ENCODE measurements around the gene IRX2. TPM values are rescaled to one million over a fixed set of nuclear protein-coding genes. Genes with fewer than 3 reads are reported as not detected.

The IRX2 gene
- total and polyA plus RNA-seq, 10 of the 15 experiments (the other 5 are each of a cell fraction or from before 2014, with no cell fraction given), result not detected

GRCh38 chr5:2699231-2699630 lies 52.2 kb downstream of the IRX2 start:
- no peak for DNase-seq (ENCODE audit: low read depth, low spot score)
- no peaks in the 10 kb centered on the region for H4K20me1 ChIP-seq (ENCODE audit: control insufficient read depth, insufficient read depth)
- ATAC-seq, result no peak
- no peak for FAIRE-seq
- 12% methylated on average over 8 of the region's 8 CpGs for WGBS (ENCODE audit: insufficient coverage, insufficient replicate concordance, low lambda C conversion rate, missing lambda C conversion rate)
- no peaks in the 10 kb centered on the region for H3K36me3 ChIP-seq (ENCODE audit: control insufficient read depth in 2 of 2, insufficient read depth in 2 of 2, low read length in 1 of 2)
- H2AFZ ChIP-seq (ENCODE audit: control insufficient read depth, low read depth, low read length), result no peak overlapping the region
- no peak overlapping the region for H3K4me3 ChIP-seq
- RAD21 ChIA-PET (ENCODE audit: unreplicated experiment), result no interaction called here
- H3K9ac ChIP-seq (ENCODE audit: control insufficient read depth, insufficient read depth, low read length), result no peak overlapping the region
- in situ Hi-C loops (cut with MboI), result no loop called here
- no peaks in the 10 kb centered on the region for H3K27me3 ChIP-seq (replicated peaks in 1 of 2; ENCODE audit: control insufficient read depth in 2 of 2, insufficient read depth in 2 of 2, low read length in 1 of 2)
- no TSS peak for BruUV-seq (replicated peaks)
- H3K27ac ChIP-seq (ENCODE audit: control insufficient read depth, insufficient read depth), result no peak overlapping the region
- SMC1A ChIA-PET (ENCODE audit: uncharacterized antibody, unreplicated experiment), result no interaction called here
- no peaks in the 10 kb centered on the region; the same call in 2 of the 3 replicates for H3K9me3 ChIP-seq (replicated peaks; ENCODE audit: control insufficient read depth, insufficient read depth, low read length)
- POLR2A ChIA-PET, result no interaction called here
- intact Hi-C loops (cut with micrococcal nuclease; ENCODE audit: unreplicated experiment), result no loop called here
- no peaks in the 10 kb centered on the region for H3K4me1 ChIP-seq (ENCODE audit: control insufficient read depth, insufficient read depth, low read length)
- H3K4me2 ChIP-seq (ENCODE audit: control insufficient read depth, insufficient read depth), result no peak overlapping the region
- no peaks in the 10 kb centered on the region for H3K79me2 ChIP-seq (ENCODE audit: control insufficient read depth, insufficient read depth, low read length)
- CTCF ChIA-PET, result no interaction called here
- TF ChIP-seq ATF2 (IDR thresholded peaks at IDR 0.05; ENCODE audit: low read length) (no peak), ZNF622 (IDR thresholded peaks at IDR 0.05) (no peak), RELB (IDR thresholded peaks at IDR 0.05; ENCODE audit: low read depth) (no peak), MAX (IDR thresholded peaks at IDR 0.05; ENCODE audit: low read depth, low read length) (no peak), STAT1 (conservative IDR thresholded peaks at IDR 0.05) (no peak), ZNF207 (IDR thresholded peaks at IDR 0.05; ENCODE audit: borderline replicate concordance) (no peak), JUNB (IDR thresholded peaks at IDR 0.05) (no peak), ATF7 (IDR thresholded peaks at IDR 0.05; ENCODE audit: low read depth) (no peak), E4F1 (IDR thresholded peaks at IDR 0.05; ENCODE audit: borderline replicate concordance, partially characterized antibody) (no peak), ATF3 (IDR thresholded peaks at IDR 0.05; ENCODE audit: borderline replicate concordance, extremely low read depth, low read depth, low read length) (no peak), NR2C1 (IDR thresholded peaks at IDR 0.05) (no peak), TCF3 (IDR thresholded peaks at IDR 0.05; ENCODE audit: borderline replicate concordance, insufficient read depth, low read depth, low read length) (no peak), RAD51 (IDR thresholded peaks at IDR 0.05) (no peak), NKRF (conservative IDR thresholded peaks at IDR 0.05) (no peak), HDAC2 (IDR thresholded peaks at IDR 0.05) (no peak), ZNF274 (IDR thresholded peaks at IDR 0.05; ENCODE audit: insufficient read depth, insufficient read length) (no peak), IRF3 (IDR thresholded peaks at IDR 0.05) (no peak)
